ENCODE measurements around the gene PARN. TPM values are rescaled to one million over a fixed set of nuclear protein-coding genes. Genes with fewer than 3 reads are reported as not detected.

Gene PARN
- total and polyA plus RNA-seq, 2 of the 4 experiments (the other 2 are of a cell fraction) = 24.6 to 25.1 TPM

- H2BK5ac ChIP-seq (ENCODE audit: low read depth, low read length, poor library complexity, severe bottlenecking) = no peak overlapping the region
- H3K4ac ChIP-seq (ENCODE audit: low read depth, low read length) = no peak overlapping the region
- H3K9ac ChIP-seq (ENCODE audit: low read depth, low read length) = no peak overlapping the region
- H3K4me1 ChIP-seq (ENCODE audit: control insufficient read depth, insufficient read depth, low read length) = no peaks in the 10 kb centered on the region
- no peak overlapping the region for H4K5ac ChIP-seq (ENCODE audit: low read depth, low read length)
- H2BK120ac ChIP-seq (ENCODE audit: low read depth, low read length) = no peak overlapping the region
- DNase-seq = no peak
- H3K23ac ChIP-seq (ENCODE audit: low read depth, low read length) = no peak overlapping the region
- H2AFZ ChIP-seq (replicated peaks; ENCODE audit: low read length, poor library complexity) = no peak overlapping the region
- H3K4me3 ChIP-seq (ENCODE audit: insufficient read depth, low read depth, low read length) = no peak overlapping the region
- H2BK15ac ChIP-seq (ENCODE audit: low read depth, low read length) = no peak overlapping the region
- ChIA-PET POLR2A (ENCODE audit: unreplicated experiment) (no interaction called here), CTCF (no interaction called here)
- H3K4me2 ChIP-seq (ENCODE audit: low read depth, low read length) = no peak overlapping the region
- no peaks in the 10 kb centered on the region for H3K9me3 ChIP-seq (ENCODE audit: control insufficient read depth, insufficient read depth, low read length)
- no peaks in the 10 kb centered on the region for H4K20me1 ChIP-seq (ENCODE audit: insufficient read depth, low read length)
- intact Hi-C loops (cut with micrococcal nuclease) = no loop called here
- H3K36me3 ChIP-seq (ENCODE audit: control insufficient read depth, insufficient read depth, low read length) = no peaks in the 10 kb centered on the region
- no peak overlapping the region for H3K18ac ChIP-seq (ENCODE audit: low read depth, low read length)
- no peaks in the 10 kb centered on the region for H3K9me1 ChIP-seq (ENCODE audit: insufficient read depth, low read length)
- no peak for ATAC-seq (ENCODE audit: low read depth)
- no CpG with 5 or more reads among the region's 1 CpG for WGBS, 2 experiments (ENCODE audit: extremely low coverage in 2 of 2, insufficient read length in 1 of 2)
- no peak overlapping the region for H4K8ac ChIP-seq (ENCODE audit: low read depth in 2 of 2, low read length in 2 of 2)
- H3K14ac ChIP-seq (replicated peaks; ENCODE audit: low read depth, low read length) = no peak overlapping the region
- no peak for TF ChIP-seq CEBPB (IDR thresholded peaks at IDR 0.05; ENCODE audit: low read depth, low read length)
- TF ChIP-seq, protein P1, sequence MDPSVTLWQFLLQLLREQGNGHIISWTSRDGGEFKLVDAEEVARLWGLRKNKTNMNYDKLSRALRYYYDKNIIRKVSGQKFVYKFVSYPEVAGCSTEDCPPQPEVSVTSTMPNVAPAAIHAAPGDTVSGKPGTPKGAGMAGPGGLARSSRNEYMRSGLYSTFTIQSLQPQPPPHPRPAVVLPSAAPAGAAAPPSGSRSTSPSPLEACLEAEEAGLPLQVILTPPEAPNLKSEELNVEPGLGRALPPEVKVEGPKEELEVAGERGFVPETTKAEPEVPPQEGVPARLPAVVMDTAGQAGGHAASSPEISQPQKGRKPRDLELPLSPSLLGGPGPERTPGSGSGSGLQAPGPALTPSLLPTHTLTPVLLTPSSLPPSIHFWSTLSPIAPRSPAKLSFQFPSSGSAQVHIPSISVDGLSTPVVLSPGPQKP (IDR thresholded peaks at IDR 0.05; ENCODE audit: borderline replicate concordance, low read depth, low read length) = no peak
- no peak for TF ChIP-seq SMC3 (IDR thresholded peaks at IDR 0.05; ENCODE audit: low read depth, low read length)
- TF ChIP-seq BHLHE40 (IDR thresholded peaks at IDR 0.05; ENCODE audit: low read depth, low read length) = no peak
- TF ChIP-seq POLR2A (IDR thresholded peaks at IDR 0.05; ENCODE audit: low read depth, low read length) = no peak
- no TSS peak for BruUV-seq (replicated peaks)
- dilution Hi-C loops (cut with HindIII; ENCODE audit: low sequenced_read_pairs, unreplicated experiment) = no loop called here
- H2AK9ac ChIP-seq (replicated peaks; ENCODE audit: low read depth, low read length, poor library complexity) = no peak overlapping the region
- no peak overlapping the region for H2BK20ac ChIP-seq (ENCODE audit: low read depth, low read length)
- H3K27ac ChIP-seq (ENCODE audit: insufficient read depth, low read length) = no peak overlapping the region
- H2AK5ac ChIP-seq (ENCODE audit: low read depth, low read length) = no peak overlapping the region
- no peak overlapping the region for H3K56ac ChIP-seq (ENCODE audit: extremely low read depth, insufficient read depth, low read length)
- 0 out of 4 replicates have a peak, but pooled peaks cover 0 to 3% of the 10 kb centered on the region in 2 experiments for H3K79me1 ChIP-seq (ENCODE audit: low read depth in 1 of 2, low read length in 2 of 2)
- no peaks in the 10 kb centered on the region for H3K27me3 ChIP-seq (ENCODE audit: control insufficient read depth, insufficient read depth, low read length)
- H4K91ac ChIP-seq (ENCODE audit: insufficient read depth, low read depth, low read length) = no peak overlapping the region
- in situ Hi-C loops (cut with MboI; ENCODE audit: low sequenced_read_pairs) = no loop called here
Observed at GRCh38 chr16:14438256-14438655, 191.8 kb downstream of the PARN start.
